Ovary (tissue), 3 donors: ENCODE measurements around the gene CRACR2B.
A peak's percentile ranks its signal among the peaks of the same experiment; 100 is the strongest.

Experiments
- POLR2A ChIP-seq: fragments of 450-650 bp; IDR thresholded peaks from one replicate; pipeline ENCODE4 v1.6.1; 2017; ENCODE audit warnings: antibody characterized with exemption, mild to moderate bottlenecking, moderate library complexity
- TF ChIP-seq, protein P1 (sequence below), 3 donors: fragments of 450-650 bp in 2 of 3; fragments of 200-600 bp in 1 of 3; IDR thresholded peaks; one replicate each; pipeline versions ENCODE4 v1.5.1 to v1.8.0; 2016 to 2022; ENCODE audit warnings: antibody characterized with exemption in 3 of 3, mild to moderate bottlenecking in 1 of 3
- donor health status: DM: no; HTN: no; CAD: no.

DNA sequence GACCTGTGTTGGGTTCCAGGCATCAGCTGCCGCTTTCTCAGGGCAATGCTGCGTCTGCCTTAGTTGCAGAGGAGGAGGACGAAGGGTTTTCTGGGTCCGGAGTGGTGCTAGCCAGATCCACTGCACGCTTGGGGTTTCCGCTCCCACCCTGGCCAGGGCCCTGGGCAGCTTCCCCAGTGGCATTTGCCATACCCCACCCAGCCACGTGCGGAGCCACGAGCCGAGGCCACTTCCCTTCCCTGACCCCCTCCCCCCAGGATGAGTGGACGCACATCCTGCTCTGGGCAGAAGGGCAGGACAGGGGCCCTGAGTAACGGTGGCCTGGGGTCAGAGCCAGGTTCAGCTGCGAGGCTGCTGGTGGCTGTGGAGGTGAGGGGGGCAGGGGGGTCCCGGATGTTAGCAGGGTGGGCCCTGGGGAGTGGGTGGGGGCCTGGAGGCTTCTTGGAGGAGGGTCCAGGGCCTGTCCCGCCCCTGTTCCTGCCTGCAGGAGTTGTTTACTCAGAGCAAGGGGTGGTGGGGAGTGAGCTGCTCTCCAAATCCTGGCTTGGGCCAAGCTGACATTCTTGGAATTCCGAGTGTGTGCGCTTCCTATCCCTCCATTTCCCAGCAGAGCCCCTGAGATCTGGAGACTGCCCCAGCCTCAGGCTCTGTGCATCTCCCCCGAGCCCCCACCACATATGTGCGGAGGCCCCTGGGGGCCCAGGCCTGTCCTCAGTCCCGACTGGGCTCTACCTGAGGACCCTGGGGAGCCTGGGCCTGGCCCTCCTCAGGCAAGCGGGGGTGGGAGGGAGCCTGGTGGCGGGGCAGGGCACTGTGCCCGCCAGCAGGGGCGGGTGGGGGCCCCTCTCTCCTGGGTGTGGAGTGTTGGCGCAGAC is 16.3 kb downstream of the CRACR2B start:
- TF ChIP-seq, protein P1, sequence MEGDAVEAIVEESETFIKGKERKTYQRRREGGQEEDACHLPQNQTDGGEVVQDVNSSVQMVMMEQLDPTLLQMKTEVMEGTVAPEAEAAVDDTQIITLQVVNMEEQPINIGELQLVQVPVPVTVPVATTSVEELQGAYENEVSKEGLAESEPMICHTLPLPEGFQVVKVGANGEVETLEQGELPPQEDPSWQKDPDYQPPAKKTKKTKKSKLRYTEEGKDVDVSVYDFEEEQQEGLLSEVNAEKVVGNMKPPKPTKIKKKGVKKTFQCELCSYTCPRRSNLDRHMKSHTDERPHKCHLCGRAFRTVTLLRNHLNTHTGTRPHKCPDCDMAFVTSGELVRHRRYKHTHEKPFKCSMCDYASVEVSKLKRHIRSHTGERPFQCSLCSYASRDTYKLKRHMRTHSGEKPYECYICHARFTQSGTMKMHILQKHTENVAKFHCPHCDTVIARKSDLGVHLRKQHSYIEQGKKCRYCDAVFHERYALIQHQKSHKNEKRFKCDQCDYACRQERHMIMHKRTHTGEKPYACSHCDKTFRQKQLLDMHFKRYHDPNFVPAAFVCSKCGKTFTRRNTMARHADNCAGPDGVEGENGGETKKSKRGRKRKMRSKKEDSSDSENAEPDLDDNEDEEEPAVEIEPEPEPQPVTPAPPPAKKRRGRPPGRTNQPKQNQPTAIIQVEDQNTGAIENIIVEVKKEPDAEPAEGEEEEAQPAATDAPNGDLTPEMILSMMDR (IDR thresholded peaks at IDR 0.05): no peak
- peak; percentile 25 for TF ChIP-seq POLR2A
